ENCODE measurements around the gene LPP.
A peak's percentile ranks its signal among the peaks of the same experiment; 100 is the strongest.

LPP gene

GRCh38 chr3:188212308-188212969 is 58.5 kb downstream of the LPP start:
- TF ChIP-seq REST (IDR thresholded peaks at IDR 0.05; ENCODE audit: insufficient replicate concordance, low read depth) = no peak
- TF ChIP-seq POLR2AphosphoS5 (IDR thresholded peaks at IDR 0.05; ENCODE audit: low read depth) = no peak
- no peak for TF ChIP-seq CTCF (IDR thresholded peaks at IDR 0.05; ENCODE audit: insufficient read depth, low read length)
- TF ChIP-seq SPI1 (IDR thresholded peaks at IDR 0.05; ENCODE audit: borderline replicate concordance, low read depth) = no peak
- TF ChIP-seq GABPA (IDR thresholded peaks at IDR 0.05; ENCODE audit: low read depth) = no peak
- no peak for DNase-seq (ENCODE audit: low read depth in 1 of 2, low spot score in 1 of 2)
- no peak overlapping the region for H3K27ac ChIP-seq (replicated peaks)
- no peaks in the 10 kb centered on the region for H3K27me3 ChIP-seq (ENCODE audit: insufficient read depth, poor library complexity, severe bottlenecking)
- no peak overlapping the region for H3K4me3 ChIP-seq (replicated peaks; ENCODE audit: insufficient read depth, low read length)

GRCh38 chr3:188214442-188214841 is 60.5 kb downstream of the LPP start:
- H3K4me3 ChIP-seq (replicated peaks; ENCODE audit: insufficient read depth, low read length) = no peak overlapping the region
- no peak for TF ChIP-seq POLR2AphosphoS5 (IDR thresholded peaks at IDR 0.05; ENCODE audit: low read depth)
- TF ChIP-seq SPI1 (IDR thresholded peaks at IDR 0.05; ENCODE audit: borderline replicate concordance, low read depth) = peak; percentile 96
- peak overlapping the region; percentile 38; the same call in 1 of the 2 replicates for H3K27ac ChIP-seq (replicated peaks)
- no peaks in the 10 kb centered on the region for H3K27me3 ChIP-seq (ENCODE audit: insufficient read depth, poor library complexity, severe bottlenecking)
- peak; percentile 42 to 82 for DNase-seq (ENCODE audit: low read depth in 1 of 2, low spot score in 1 of 2)

GRCh38 chr3:188215129-188215528 is 61.2 kb downstream of the LPP start:
- Histone ChIP-seq H3K27me3 (ENCODE audit: insufficient read depth, poor library complexity, severe bottlenecking) (no peaks in the 10 kb centered on the region), H3K27ac (replicated peaks) (no peak overlapping the region), H3K4me3 (replicated peaks; ENCODE audit: insufficient read depth, low read length) (no peak overlapping the region)
- DNase-seq (ENCODE audit: low read depth in 1 of 2, low spot score in 1 of 2) = no peak
- TF ChIP-seq REST (IDR thresholded peaks at IDR 0.05; ENCODE audit: insufficient replicate concordance, low read depth) = no peak

GRCh38 chr3:188217011-188217463 is 63.1 kb downstream of the LPP start:
- TF ChIP-seq CTCF (IDR thresholded peaks at IDR 0.05; ENCODE audit: insufficient read depth, low read length) = no peak
- TF ChIP-seq SPI1 (IDR thresholded peaks at IDR 0.05; ENCODE audit: borderline replicate concordance, low read depth) = no peak
- no peak for TF ChIP-seq REST (IDR thresholded peaks at IDR 0.05; ENCODE audit: insufficient replicate concordance, low read depth)
- TF ChIP-seq GABPA (IDR thresholded peaks at IDR 0.05; ENCODE audit: low read depth) = no peak
- no peak for TF ChIP-seq POLR2AphosphoS5 (IDR thresholded peaks at IDR 0.05; ENCODE audit: low read depth)
- no peaks in the 10 kb centered on the region for H3K27me3 ChIP-seq (ENCODE audit: insufficient read depth, poor library complexity, severe bottlenecking)
- H3K27ac ChIP-seq (replicated peaks) = no peak overlapping the region
- no peak for DNase-seq (ENCODE audit: low read depth in 1 of 2, low spot score in 1 of 2)
- H3K4me3 ChIP-seq (replicated peaks; ENCODE audit: insufficient read depth, low read length) = no peak overlapping the region
